ENCODE measurements around the gene CRYGC. TPM values are rescaled to one million over a fixed set of nuclear protein-coding genes. Genes with fewer than 3 reads are reported as not detected.

Gene CRYGC
- total and polyA plus RNA-seq, 2 of the 8 experiments (the other 6 are each of a cell fraction or from before 2014, with no cell fraction given), result not detected

DNA sequence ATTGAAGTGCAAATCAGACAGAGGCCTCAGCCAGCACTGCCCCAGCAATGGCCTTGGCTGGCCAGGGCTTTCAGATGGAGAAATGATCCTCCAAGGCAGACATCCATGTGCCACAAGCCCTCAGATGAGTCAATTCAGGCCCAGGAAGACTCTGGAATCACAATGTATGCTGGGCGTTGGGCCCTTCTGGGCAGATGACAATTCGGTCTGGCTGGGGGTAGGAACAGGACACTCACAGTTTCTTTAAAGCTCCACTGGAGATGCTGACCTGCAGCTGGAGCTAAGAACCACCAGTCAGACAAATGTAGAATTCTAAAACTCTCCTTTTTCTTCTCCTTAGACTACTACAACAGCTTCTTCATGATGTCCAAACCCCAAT, 7.1 kb upstream of the CRYGC start (continued):
- TF ChIP-seq, protein P1, sequence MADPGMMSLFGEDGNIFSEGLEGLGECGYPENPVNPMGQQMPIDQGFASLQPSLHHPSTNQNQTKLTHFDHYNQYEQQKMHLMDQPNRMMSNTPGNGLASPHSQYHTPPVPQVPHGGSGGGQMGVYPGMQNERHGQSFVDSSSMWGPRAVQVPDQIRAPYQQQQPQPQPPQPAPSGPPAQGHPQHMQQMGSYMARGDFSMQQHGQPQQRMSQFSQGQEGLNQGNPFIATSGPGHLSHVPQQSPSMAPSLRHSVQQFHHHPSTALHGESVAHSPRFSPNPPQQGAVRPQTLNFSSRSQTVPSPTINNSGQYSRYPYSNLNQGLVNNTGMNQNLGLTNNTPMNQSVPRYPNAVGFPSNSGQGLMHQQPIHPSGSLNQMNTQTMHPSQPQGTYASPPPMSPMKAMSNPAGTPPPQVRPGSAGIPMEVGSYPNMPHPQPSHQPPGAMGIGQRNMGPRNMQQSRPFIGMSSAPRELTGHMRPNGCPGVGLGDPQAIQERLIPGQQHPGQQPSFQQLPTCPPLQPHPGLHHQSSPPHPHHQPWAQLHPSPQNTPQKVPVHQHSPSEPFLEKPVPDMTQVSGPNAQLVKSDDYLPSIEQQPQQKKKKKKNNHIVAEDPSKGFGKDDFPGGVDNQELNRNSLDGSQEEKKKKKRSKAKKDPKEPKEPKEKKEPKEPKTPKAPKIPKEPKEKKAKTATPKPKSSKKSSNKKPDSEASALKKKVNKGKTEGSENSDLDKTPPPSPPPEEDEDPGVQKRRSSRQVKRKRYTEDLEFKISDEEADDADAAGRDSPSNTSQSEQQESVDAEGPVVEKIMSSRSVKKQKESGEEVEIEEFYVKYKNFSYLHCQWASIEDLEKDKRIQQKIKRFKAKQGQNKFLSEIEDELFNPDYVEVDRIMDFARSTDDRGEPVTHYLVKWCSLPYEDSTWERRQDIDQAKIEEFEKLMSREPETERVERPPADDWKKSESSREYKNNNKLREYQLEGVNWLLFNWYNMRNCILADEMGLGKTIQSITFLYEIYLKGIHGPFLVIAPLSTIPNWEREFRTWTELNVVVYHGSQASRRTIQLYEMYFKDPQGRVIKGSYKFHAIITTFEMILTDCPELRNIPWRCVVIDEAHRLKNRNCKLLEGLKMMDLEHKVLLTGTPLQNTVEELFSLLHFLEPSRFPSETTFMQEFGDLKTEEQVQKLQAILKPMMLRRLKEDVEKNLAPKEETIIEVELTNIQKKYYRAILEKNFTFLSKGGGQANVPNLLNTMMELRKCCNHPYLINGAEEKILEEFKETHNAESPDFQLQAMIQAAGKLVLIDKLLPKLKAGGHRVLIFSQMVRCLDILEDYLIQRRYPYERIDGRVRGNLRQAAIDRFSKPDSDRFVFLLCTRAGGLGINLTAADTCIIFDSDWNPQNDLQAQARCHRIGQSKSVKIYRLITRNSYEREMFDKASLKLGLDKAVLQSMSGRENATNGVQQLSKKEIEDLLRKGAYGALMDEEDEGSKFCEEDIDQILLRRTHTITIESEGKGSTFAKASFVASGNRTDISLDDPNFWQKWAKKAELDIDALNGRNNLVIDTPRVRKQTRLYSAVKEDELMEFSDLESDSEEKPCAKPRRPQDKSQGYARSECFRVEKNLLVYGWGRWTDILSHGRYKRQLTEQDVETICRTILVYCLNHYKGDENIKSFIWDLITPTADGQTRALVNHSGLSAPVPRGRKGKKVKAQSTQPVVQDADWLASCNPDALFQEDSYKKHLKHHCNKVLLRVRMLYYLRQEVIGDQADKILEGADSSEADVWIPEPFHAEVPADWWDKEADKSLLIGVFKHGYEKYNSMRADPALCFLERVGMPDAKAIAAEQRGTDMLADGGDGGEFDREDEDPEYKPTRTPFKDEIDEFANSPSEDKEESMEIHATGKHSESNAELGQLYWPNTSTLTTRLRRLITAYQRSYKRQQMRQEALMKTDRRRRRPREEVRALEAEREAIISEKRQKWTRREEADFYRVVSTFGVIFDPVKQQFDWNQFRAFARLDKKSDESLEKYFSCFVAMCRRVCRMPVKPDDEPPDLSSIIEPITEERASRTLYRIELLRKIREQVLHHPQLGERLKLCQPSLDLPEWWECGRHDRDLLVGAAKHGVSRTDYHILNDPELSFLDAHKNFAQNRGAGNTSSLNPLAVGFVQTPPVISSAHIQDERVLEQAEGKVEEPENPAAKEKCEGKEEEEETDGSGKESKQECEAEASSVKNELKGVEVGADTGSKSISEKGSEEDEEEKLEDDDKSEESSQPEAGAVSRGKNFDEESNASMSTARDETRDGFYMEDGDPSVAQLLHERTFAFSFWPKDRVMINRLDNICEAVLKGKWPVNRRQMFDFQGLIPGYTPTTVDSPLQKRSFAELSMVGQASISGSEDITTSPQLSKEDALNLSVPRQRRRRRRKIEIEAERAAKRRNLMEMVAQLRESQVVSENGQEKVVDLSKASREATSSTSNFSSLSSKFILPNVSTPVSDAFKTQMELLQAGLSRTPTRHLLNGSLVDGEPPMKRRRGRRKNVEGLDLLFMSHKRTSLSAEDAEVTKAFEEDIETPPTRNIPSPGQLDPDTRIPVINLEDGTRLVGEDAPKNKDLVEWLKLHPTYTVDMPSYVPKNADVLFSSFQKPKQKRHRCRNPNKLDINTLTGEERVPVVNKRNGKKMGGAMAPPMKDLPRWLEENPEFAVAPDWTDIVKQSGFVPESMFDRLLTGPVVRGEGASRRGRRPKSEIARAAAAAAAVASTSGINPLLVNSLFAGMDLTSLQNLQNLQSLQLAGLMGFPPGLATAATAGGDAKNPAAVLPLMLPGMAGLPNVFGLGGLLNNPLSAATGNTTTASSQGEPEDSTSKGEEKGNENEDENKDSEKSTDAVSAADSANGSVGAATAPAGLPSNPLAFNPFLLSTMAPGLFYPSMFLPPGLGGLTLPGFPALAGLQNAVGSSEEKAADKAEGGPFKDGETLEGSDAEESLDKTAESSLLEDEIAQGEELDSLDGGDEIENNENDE (IDR thresholded peaks at IDR 0.05; ENCODE audit: insufficient replicate concordance, low read length), result no peak
- no peak for TF ChIP-seq SP4 (IDR thresholded peaks at IDR 0.05; ENCODE audit: low read length)

Measured in H1 (cell line).